Measurements from ENCODE around the gene YPEL3. TPM values are rescaled to one million over a fixed set of nuclear protein-coding genes. Genes with fewer than 3 reads are reported as not detected.

The YPEL3 gene
- total and polyA plus RNA-seq, 2 donors (not counting 3 experiments of a cell fraction or from before 2014, with no cell fraction given) = 46.1 to 78.0 TPM

GRCh38 chr16:30136971-30137605, 41.1 kb upstream of the YPEL3 start:
- no peaks in the 10 kb centered on the region for H3K9me1 ChIP-seq (replicated peaks; ENCODE audit: control insufficient read depth, extremely low read depth, insufficient read depth, low read length)
- BruUV-seq (replicated peaks) = no TSS peak
- no peak for DNase-seq (ENCODE audit: low read depth, low spot score)
- dilution Hi-C loops (cut with MboI; ENCODE audit: extremely low pct_ligation_motif_present, low sequenced_read_pairs) (no loop called here), intact Hi-C loops (cut with micrococcal nuclease) (no loop called here)
- no peaks in the 10 kb centered on the region for H3K4me1 ChIP-seq (ENCODE audit: control insufficient read depth, extremely low read depth, insufficient read depth, low read length)
- ChIA-PET CTCF (interaction anchor here (1.0 to 1.5 kb wide), 4 partner anchors 18 to 105 kb away, joined by 3 to 4 read pairs (median 3); partner anchors contain the start of gene TBX6), POLR2A (interaction anchor here (0.7 kb wide), 1 partner anchor 371 kb away, joined by 3 read pairs; no protein-coding TSS in a partner anchor)
- no peaks in the 10 kb centered on the region for H4K20me1 ChIP-seq (replicated peaks; ENCODE audit: control insufficient read depth, extremely low read depth, insufficient read depth, low read length)
- H3K27ac ChIP-seq (ENCODE audit: insufficient read depth, low read depth, low read length) = no peak overlapping the region
- H3K4me2 ChIP-seq (ENCODE audit: insufficient read depth, low read length) = no peak overlapping the region
- no peak overlapping the region for H2AFZ ChIP-seq (ENCODE audit: low read depth, low read length)
- H3K9ac ChIP-seq (replicated peaks; ENCODE audit: extremely low read depth, insufficient read depth, low read length) = no peak overlapping the region
- no peaks in the 10 kb centered on the region for H3K9me3 ChIP-seq (replicated peaks; ENCODE audit: control insufficient read depth, insufficient read depth, low read length)
- no peaks in the 10 kb centered on the region for H3K27me3 ChIP-seq (ENCODE audit: control insufficient read depth in 2 of 2, insufficient read depth in 2 of 2, low read length in 2 of 2)
- no peaks in the 10 kb centered on the region for H3K36me3 ChIP-seq (ENCODE audit: control insufficient read depth in 2 of 2, extremely low read depth in 1 of 2, insufficient read depth in 2 of 2, low read length in 2 of 2)
- TF ChIP-seq POLR2A (IDR thresholded peaks at IDR 0.05; ENCODE audit: low read depth, low read length) (no peak), POLR2AphosphoS5 (IDR thresholded peaks at IDR 0.05; ENCODE audit: insufficient read depth, low read depth, low read length) (no peak), CTCF (IDR thresholded peaks at IDR 0.05; ENCODE audit: extremely low read depth in 1 of 2, insufficient read depth in 1 of 2, low read depth in 1 of 2, low read length in 2 of 2) (no peak), MYC (IDR thresholded peaks at IDR 0.05; ENCODE audit: low read depth, low read length) (no peak), EZH2 (IDR thresholded peaks at IDR 0.05; ENCODE audit: borderline replicate concordance, low read depth, low read length, severe bottlenecking) (no peak), GATA2 (IDR thresholded peaks at IDR 0.05; ENCODE audit: insufficient read depth, insufficient read length, low read depth, low read length) (no peak), JUN (IDR thresholded peaks at IDR 0.05; ENCODE audit: borderline replicate concordance, insufficient read depth, insufficient read length, low read depth) (no peak), FOS (IDR thresholded peaks at IDR 0.05; ENCODE audit: borderline replicate concordance, insufficient read depth, low read length) (no peak)
- TF ChIP-seq, protein P1, sequence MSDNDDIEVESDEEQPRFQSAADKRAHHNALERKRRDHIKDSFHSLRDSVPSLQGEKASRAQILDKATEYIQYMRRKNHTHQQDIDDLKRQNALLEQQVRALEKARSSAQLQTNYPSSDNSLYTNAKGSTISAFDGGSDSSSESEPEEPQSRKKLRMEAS (IDR thresholded peaks at IDR 0.05; ENCODE audit: insufficient read depth, insufficient read length) = no peak
- H3K4me3 ChIP-seq (replicated peaks in 1 of 3; ENCODE audit: insufficient read depth in 1 of 3, low read depth in 1 of 3, low read length in 3 of 3) = no peak overlapping the region
- no peaks in the 10 kb centered on the region for H3K79me2 ChIP-seq (ENCODE audit: control insufficient read depth, insufficient read depth, low read length)
- no peak for FAIRE-seq

All from endothelial cell of umbilical vein (primary cell).